IMR-90 (cell line): ENCODE data around the gene GRB10.

Experiments used
- BHLHE40 ChIP-seq: fragments of 150-350 bp; IDR thresholded peaks from 2 replicates; pipeline ENCODE4 v1.6.1; 2016; ENCODE audit warnings: mild to moderate bottlenecking, low read depth, low read length
- FOS ChIP-seq: fragments of 150-350 bp; IDR thresholded peaks from 2 replicates; pipeline ENCODE4 v1.6.1; 2016; ENCODE audit warnings: low read depth, low read length
- MAZ ChIP-seq: IDR thresholded peaks from 2 replicates; pipeline ENCODE4 v1.6.1; 2012; ENCODE audit warnings: low read depth, mild to moderate bottlenecking, low read length, improper control_type of control experiment, moderate library complexity, borderline replicate concordance
- MXI1 ChIP-seq: IDR thresholded peaks from 2 replicates; pipeline ENCODE4 v1.6.1; 2012; ENCODE audit warnings: low read depth, mild to moderate bottlenecking, low read length, moderate library complexity, borderline replicate concordance
- POLR2A ChIP-seq: IDR thresholded peaks from 2 replicates; pipeline ENCODE4 v1.6.1; 2012; ENCODE audit warnings: mild to moderate bottlenecking, low read depth, low read length
- RAD21 ChIP-seq: IDR thresholded peaks from 2 replicates; pipeline ENCODE4 v1.6.1; 2012; ENCODE audit warnings: low read length, improper control_type of control experiment
- RCOR1 ChIP-seq: IDR thresholded peaks from 2 replicates; pipeline ENCODE4 v1.6.1; 2012; ENCODE audit warnings: mild to moderate bottlenecking, low read length, improper control_type of control experiment; ENCODE audit not compliant: insufficient replicate concordance
- SMC3 ChIP-seq: fragments of 150-350 bp; IDR thresholded peaks from 2 replicates; pipeline ENCODE4 v1.6.1; 2016; ENCODE audit warnings: low read depth, mild to moderate bottlenecking, antibody characterized with exemption, low read length, moderate library complexity
- TF ChIP-seq, protein P1 (sequence below): conservative IDR thresholded peaks from 2 replicates; pipeline ENCODE4 v1.5.1; 2012; ENCODE audit warnings: mild to moderate bottlenecking, low read depth, low read length, improper control_type of control experiment

- TF ChIP-seq, protein P1, sequence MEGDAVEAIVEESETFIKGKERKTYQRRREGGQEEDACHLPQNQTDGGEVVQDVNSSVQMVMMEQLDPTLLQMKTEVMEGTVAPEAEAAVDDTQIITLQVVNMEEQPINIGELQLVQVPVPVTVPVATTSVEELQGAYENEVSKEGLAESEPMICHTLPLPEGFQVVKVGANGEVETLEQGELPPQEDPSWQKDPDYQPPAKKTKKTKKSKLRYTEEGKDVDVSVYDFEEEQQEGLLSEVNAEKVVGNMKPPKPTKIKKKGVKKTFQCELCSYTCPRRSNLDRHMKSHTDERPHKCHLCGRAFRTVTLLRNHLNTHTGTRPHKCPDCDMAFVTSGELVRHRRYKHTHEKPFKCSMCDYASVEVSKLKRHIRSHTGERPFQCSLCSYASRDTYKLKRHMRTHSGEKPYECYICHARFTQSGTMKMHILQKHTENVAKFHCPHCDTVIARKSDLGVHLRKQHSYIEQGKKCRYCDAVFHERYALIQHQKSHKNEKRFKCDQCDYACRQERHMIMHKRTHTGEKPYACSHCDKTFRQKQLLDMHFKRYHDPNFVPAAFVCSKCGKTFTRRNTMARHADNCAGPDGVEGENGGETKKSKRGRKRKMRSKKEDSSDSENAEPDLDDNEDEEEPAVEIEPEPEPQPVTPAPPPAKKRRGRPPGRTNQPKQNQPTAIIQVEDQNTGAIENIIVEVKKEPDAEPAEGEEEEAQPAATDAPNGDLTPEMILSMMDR = no peak
- no peak for TF ChIP-seq BHLHE40
- TF ChIP-seq POLR2A = no peak
- TF ChIP-seq RCOR1 = no peak
- no peak for TF ChIP-seq MXI1
- no peak for TF ChIP-seq SMC3
- TF ChIP-seq RAD21 = no peak
- no peak for TF ChIP-seq MAZ
- no peak for TF ChIP-seq FOS
Measured at GRCh38 chr7:50628434-50629084, 154.1 kb downstream of the GRB10 start.
